HG03439 (cell line): ENCODE measurements around the gene XDH.

Source experiments
- ATAC-seq: cut with Tn5 transposase; IDR thresholded peaks from one replicate; pipeline ENCODE4 v1.9.1; 2021; ENCODE audit warnings: mild to moderate bottlenecking, moderate library complexity; ENCODE audit not compliant: unreplicated experiment

The XDH gene

DNA sequence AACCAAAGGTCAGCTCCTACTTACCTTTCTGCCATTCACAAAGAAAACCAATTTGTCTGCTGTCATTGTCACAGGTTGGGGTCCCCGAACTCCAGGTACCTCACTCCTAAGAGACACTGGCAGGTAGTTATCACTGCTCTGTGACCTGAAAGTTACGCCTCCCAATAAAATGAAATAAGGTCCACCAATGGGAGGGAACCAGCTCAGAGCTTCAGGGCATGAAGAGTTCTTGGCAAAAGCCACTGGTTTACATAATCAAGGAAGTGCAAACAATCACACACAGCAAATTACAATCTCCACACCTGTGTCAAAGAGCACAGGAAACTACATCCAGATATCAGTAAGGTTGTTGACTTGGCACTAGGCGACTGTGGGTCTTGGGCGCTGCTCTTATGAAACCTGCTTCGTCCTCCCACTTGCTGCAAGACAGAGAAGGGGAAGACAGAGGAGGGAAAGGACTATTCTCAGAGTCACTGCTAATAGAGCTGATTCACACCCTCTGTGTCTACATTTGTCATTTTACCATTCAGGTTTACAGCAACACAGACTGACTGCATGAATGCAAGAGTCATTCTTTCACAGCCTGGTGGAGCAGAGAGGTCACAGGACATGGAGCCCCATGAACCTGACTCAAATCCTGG lies at the start of gene XDH:
Gene XDH (minus strand): TSS at position 142 of the 641 bp plus-strand sequence. CDS start 76 bp downstream, at position 66.
- no peak for ATAC-seq

GRCh38 chr2:31457651-31458050 lies 43.1 kb upstream of the XDH start:
- no peak for ATAC-seq

DNA sequence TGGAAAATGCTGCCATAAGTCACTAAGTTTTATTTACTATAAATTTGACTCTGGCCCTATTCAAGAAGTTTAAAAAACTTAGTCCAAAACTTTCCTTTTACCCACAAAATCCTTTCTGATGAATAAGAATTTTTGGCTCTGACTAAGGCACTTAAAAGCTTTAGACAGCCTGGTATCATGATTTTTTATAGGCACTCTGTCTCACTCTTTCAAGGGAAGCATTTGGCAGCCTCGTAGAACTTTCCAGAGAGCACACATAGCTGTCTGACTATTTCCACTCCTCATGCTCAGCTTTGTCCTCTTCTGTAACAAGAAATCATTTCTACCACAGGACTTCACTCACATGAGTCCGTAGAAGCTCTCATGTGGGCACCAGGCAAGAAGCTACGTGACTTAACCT lies 32.3 kb upstream of the XDH start:
- no peak for ATAC-seq

GRCh38 chr2:31442376-31442775 lies 27.8 kb upstream of the XDH start:
- ATAC-seq, result no peak

DNA sequence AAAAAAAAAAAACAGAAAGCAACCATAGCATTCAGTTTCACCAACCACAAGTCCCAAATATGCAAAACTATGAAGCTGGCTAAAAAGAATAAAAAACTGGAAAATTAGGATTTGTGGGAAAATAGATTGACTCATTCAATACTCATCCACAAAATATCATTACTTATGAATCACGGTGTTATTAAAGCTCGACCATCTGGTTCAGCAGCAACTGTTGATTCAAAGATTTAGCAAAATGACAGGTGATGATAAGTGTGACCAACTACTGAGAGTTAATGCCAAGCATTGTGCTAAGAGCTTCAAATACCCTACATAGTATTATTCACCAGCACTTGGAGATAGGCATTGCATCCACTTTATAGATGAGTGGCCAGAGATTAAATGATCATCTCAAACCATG lies 26.2 kb upstream of the XDH start:
- no peak for ATAC-seq

- ATAC-seq, result no peak
Measured at GRCh38 chr2:31434911-31435310, 20.4 kb upstream of the XDH start.

DNA sequence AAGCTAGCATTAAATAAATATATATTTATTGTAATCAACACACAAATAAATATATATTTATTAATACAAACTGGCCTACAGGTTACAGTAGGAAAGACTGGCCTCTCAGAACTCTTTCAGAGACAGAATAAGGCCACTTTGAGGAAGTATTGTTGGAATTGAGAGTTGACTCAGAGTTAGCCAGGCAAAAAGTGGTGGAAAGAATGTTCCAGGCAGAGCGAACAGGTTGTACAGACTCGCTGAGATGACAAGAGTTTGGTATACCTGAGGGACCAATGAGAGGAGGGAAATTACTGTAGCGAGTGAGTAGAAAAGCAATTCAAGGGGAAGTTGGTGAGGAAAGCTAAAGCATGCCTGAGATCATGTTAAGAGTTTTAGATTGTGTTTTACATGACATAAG lies 19.0 kb upstream of the XDH start:
- ATAC-seq, result no peak

DNA sequence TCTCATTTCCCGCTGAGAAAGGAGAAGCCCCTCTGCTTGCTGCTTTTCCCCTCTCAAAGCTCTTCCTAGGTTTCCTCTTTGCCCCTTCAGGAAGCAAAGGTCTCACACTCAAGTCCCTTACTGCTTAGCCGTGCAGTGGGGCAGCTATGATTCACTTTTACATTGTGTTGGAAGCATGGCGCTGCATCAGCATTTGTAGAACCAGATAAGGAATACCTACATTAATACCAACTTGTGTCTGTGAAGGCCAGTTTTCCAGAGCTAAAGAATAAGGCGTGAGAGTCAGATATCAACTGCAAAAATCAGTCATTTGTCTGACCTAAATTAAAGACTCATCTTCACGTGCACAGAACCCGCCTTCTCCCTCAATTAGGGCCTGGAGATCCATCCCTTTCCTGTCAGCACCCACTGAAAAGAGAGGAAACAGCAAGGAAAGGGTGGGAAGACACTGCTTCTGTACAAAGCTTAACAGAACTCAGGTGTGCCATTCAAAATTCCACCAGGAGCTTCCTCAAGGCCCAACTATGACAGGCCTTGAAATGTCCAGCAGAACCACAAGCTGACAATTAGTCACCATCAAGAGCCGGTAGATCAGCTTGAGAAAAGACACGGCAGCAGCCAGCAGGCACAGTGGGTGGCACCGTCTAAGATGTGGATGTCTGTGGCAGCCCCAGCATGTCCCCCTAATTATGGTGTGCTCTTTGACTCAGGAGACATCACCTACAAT lies 16.1 kb upstream of the XDH start:
- no peak for ATAC-seq

DNA sequence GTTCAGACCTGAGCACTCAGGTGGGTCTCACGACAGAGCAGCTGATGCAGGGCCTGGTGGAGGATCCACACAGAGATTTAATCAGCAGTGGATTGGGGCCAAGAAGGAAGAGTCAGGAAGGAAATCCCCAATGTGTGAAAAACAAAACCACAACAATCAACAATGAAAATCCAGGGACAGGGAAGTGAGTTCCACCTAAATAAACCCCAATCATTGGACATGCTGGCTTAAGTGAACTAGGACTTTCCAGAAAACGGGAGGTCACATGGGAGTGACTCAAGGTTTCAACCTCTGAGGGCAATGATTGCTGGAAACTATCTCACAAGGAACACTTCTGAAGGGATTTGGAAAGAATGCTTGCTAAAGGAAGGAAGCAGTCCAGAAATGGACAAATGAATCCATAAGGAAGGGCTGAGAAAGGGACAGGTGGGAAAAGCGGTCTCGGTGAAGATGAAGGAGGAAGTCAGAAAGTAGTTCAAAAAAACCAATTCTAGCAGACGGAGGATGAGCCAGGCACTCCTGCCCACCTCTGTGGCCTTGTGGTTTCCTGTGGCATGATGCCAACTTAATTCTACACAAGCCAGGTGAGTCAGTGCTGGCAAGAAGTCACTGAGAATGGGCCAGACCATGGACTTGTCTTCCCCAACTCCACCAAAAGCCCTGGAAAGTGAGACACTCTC lies 15.4 kb upstream of the XDH start:
- ATAC-seq, result no peak

- ATAC-seq, result no peak
Measured at GRCh38 chr2:31429040-31429439, 14.5 kb upstream of the XDH start.

GRCh38 chr2:31428001-31428418 lies 13.5 kb upstream of the XDH start:
- no peak for ATAC-seq

DNA sequence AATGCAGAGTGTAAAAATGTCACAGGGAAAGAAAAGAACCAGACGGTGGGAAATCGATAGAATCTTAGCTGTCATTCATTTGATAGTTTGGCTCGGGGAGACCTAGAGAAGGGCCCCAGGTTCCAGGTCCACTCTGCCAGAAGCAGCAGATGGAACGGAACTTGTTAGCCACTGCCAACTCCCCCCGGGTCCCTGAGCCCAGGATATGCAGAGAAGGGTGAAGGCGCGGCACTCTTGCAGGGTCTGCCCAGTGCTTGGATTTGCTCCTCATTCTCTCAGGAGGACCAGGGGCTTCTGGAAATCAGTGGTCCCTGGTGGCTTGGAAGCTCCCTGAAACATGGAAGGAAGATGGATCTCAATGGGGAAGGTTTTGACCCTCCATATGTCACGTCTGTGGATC lies 11.6 kb upstream of the XDH start:
- no peak for ATAC-seq

DNA sequence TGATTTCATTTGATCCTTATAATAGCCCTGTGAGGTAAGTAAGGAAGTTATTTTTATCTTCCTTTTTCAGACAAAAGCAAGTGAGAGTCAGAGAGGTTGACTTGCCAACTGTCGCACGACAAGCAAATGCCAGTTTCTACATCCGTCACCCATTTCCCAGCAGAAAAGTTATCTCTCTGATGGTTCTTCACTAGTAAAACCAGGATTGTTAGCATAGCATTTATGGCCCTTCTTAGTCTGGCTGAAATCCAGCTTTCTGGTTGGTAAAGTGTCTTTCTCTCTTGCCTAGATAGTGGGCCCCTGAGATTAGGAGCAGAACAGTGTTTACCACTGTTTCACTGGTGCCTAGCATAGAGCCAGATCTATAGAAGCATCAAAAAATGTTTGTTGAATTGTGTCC lies 7.1 kb upstream of the XDH start:
- no peak for ATAC-seq

- ATAC-seq, result no peak
Measured at GRCh38 chr2:31420936-31421335, 6.4 kb upstream of the XDH start.

GRCh38 chr2:31419386-31419785 lies 4.8 kb upstream of the XDH start:
- ATAC-seq, result no peak

- ATAC-seq, result no peak
Measured at GRCh38 chr2:31415421-31415820, 879 bp upstream of the XDH start.

DNA sequence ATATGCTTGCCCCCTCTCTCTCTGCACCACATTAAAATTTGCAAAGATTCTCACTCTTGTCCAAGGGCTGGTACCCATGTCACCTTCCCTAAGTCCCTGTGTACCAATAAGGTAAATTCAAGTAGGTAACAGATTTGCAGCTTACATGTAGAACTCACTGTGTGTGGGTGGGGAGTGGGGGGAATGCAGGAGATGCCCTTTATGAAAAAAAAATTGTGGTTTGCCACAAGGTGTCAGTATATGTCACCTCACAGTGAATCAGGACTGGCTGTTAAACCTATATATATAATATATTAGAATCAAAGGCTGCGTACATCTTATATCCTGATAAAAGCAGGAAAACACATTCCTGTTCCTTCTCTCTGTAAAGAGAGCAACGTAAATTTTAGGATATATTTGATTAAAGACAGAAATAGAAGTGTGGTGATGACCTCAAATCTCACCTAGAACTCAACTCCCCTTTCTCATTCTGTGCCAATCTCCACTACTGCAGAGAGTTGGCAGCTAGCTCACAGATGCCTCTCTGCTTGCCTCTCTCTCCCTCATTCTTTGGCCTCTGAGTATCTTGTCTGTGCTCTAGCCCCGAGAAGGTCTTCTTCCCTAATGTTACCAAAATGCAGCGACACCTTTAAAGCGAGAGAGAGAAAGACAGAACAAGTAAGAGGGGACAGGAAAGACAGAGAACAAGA lies 536 bp downstream of the XDH start:
- ATAC-seq, result no peak

DNA sequence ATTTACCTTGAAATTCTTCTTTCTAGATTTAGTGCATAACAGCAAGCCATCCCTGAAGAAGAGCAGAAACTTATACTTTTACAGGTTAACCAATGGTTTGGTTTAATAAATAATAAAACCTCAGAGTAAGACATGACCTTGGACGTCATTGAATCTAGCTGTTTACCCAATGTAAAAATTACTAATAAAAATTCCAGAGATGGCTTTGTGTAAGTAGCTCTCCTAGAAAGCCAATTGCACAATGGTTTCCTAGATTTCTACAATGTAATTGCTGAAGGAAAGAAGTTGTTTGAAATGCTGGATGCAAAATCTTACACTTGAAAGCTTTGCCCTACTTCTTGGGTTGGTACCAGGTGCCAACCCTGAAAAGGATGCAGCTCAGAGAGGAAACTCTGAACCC lies 1.5 kb downstream of the XDH start:
- no peak for ATAC-seq

DNA sequence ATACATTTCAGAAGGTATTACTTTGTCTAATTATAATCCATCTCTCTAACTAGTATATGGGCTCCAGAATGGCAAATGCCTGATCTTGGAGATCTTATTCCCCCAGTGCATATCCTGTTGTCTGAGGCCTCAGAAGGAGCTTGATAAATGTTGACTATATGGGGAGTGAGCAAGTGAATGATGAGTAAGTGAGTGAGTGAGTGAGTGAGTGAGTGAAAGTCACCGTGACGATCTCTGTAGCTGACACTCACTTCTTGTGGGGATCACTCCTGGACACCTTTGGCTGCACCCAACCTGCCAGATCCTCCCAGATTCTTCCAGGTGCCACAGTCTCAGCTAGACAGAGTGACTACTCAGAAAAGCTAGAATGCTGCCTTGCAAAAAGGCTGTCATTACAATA lies 2.8 kb downstream of the XDH start:
- ATAC-seq, result no peak

DNA sequence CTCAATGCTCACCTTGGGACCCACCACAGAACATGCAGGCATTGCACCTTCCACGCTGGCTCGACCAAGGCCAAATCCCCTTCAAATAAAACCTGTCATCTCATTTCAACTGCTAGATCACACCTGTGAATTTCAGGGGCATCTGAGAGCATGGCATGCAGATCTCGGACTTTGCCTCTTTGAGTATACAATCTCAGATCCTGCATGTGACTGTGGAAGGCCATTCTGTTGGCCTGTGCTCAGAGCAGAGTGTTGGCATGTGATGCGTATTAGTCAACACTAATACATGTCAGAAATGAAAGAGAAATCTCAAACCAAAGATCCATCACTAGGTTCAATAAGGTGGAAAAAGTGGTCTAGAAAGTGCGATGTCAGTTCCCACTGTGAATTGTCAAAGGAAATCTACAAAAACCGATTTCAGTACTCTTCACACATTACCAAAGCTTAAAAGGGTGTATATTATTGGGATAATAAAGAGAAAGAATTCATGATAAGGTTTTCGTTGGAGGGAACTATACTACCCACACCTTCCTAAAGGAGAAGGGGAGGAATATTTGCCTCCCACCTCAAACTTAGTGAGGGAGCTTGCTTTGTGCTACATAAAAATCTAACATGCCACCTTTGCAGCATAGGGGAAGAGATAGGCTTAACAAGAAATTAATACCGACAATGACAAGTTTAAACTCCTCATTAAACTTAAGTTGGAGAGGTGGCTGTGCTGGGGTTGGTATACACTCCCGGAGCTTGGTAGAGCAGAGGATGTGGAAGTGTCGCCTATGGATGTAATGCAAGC lies 7.8 kb downstream of the XDH start:
- ATAC-seq, result no peak

DNA sequence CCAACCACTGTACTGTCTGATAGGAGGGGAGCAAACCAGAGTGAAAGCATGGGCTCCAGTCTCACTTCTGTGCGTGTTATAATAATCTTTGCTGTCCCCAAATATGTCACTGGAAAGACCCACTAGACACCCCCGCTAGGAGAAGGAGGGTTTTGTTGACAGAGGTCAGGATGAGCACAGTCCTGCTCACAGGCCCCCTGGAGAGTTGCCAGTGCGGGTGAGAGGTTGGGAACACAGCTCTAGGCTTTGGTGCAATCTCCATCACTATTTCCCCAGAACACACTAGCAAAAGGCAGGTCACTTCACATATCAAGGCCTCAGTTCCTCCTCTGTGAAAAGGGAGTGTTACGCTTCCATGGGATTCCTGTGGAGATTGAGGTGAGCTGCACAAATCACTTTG lies 9.7 kb downstream of the XDH start:
- no peak for ATAC-seq
